HG02852 (cell line): ENCODE measurements around the gene IMPDH2.

Source experiments
- ATAC-seq: cut with Tn5 transposase; IDR thresholded peaks from one replicate; pipeline ENCODE4 v1.9.1; 2021; ENCODE audit warnings: mild to moderate bottlenecking, moderate library complexity; ENCODE audit not compliant: unreplicated experiment

Gene IMPDH2

DNA sequence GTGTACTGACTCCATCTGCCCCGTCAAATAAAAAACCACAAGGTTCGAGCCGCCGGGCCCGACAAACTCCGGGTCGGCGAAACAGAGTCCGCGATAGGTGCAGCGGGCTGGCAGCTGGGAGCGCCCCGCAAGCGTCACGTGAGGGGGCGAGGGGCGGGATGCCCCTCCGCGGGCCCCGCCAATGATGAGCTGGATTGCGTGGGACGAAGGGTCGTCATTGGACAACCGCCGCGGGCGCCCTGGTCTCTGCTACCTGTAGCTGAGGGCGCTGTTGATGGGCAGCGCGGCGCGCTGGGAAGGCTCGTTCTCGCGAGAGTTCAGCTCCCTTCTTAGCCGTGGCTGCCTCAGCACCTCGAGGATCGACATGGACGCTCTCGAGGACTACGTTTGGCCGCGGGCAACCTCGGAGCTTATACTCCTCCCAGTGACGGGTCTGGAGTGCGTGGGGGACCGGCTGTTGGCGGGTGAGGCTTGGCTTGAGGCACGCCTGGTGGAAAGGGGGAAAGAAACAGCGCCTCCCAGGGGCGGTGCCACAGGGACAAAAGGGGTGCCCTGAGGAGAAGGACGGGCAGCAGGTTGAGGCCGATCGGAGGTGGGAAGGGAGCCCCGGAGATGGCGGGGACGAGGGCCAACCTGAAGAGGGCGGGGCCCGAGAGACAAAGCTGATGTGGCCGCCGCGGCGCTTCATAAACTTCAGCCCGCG, 22.0 kb downstream of the IMPDH2 start, which contains the start of gene WDR6:
Gene WDR6 (plus strand): TSS at position 324 of the 703 bp plus-strand sequence. CDS start 41 bp downstream, at position 365.
- ATAC-seq: peak; percentile 80

DNA sequence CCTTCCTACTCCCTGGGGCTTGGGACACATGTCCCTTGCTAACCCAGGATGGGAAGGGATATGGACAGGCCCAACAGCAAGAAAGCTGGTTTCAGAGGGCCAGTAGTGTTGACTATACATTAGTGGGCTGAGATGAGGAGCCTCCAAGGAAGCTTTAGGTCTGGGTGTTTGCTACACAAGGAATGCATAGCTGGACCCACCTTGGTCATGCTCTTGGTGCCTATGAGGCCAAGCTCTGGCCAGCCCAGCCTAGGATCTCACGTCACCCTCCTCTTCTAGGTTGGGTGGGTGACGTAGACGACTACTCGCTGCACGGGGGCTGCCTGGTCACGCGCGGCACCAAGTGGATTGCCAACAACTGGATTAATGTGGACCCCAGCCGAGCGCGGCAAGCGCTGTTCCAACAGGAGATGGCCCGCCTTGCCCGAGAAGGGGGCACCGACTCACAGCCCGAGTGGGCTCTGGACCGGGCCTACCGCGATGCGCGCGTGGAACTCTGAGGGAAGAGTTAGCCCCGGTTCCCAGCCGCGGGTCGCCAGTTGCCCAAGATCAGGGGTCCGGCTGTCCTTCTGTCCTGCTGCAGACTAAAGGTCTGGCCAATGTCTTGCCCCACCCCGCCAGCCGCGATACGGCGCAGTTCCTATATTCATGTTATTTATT, 22.7 kb downstream of the IMPDH2 start:
- peak; percentile 7 for ATAC-seq

DNA sequence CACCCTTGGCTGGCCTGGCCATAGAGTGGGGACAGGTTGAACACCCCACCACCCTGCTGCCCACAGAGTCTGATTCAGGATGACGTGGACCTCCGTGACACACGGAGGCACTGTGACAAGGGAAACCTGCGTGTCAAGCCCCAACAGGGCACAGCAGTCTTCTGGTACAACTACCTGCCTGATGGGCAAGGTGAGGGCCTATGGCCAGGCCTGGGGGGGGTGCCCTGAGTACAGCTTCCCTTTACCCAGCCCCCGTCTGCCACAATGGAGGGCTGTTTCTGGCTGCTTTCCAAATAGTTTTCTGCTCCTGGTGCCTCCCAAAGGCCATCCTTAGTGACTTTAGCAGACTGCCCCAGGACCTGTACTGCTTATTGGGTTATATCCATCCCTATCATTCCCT, 23.2 kb downstream of the IMPDH2 start:
- no peak for ATAC-seq

DNA sequence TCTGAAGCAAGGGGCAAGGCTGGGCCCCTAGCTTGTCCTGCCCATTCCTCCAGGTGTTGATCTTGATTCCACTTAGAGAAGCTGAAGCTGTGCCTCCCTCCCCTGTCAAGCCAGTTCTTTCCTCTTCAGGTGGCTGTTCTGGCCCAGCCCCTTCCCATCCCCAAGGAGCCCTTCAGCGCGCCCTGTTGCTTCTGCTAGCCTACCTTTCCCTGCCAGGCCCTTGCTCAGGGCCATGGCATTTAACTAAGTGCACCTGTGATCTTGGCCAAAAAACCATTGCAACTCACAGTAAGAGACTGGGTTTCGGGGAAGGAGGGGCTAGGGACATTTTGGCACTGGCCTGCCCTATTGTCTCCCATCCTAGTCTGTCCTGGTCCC, 23.9 kb downstream of the IMPDH2 start:
- ATAC-seq: no peak

DNA sequence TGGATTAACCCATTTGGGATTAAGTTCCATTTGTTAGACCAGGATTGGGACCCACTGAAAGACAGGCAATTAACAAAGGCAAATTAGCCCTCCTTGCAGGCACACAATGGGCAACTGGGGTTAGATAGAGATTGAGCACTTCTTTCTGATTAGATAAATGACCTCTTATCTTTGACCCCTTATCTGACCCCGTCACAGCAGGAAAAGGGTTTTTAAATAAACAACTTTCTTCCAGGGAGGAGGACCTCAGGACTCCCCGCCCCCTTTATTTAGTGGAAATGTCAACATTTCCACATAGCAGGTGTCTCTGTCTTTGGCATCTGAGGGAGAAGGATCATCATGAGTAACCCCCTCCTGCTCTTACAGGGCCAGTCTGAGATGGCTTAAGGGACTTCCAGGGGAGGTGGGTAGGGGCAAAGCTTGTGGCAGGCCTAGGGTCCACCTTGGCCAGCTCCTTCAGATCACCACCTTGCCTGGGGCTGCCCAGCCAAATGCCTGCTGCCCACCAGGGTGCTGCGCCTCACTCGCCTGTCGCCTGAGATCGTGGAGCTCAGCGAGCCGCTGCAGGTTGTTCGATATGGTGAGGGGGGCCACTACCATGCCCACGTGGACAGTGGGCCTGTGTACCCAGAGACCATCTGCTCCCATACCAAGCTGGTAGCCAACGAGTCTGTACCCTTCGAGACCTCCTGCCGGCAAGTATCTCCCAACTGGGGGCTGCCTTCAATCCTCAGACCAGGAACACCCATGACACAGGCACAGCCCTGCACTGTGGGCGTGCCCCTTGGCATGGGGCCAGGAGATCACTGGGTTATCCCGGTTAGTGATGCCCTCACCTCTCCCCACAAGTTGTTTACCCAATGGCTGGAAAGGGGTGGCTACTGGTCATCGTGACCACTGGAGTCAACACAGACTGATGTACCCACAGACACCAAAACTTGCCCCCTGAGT, 24.6 kb downstream of the IMPDH2 start:
- ATAC-seq: no peak

DNA sequence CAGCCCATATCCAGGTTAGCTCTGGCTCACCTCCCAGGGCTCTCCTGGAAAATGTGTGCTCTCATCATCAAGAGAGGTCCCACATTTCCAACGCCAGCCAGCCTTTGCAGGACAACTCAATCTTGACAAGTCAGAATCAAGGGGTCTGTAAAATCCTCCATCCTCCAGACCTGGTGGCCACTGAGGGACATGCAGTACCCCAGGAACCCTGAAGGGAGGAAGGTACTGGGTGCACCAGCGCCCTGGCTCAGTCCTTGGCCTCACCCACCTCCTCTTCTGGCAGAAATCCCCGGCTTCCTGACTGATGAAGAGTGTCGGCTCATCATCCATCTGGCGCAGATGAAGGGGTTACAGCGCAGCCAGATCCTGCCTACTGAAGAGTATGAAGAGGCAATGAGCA, 28.0 kb downstream of the IMPDH2 start:
- ATAC-seq: no peak

GRCh38 chr3:48999085-48999858, 29.9 kb downstream of the IMPDH2 start:
- ATAC-seq: no peak

GRCh38 chr3:48997714-48998637, 31.2 kb downstream of the IMPDH2 start:
- ATAC-seq: no peak

- ATAC-seq: no peak
Observed at GRCh38 chr3:48997102-48997635, 32.0 kb downstream of the IMPDH2 start.

DNA sequence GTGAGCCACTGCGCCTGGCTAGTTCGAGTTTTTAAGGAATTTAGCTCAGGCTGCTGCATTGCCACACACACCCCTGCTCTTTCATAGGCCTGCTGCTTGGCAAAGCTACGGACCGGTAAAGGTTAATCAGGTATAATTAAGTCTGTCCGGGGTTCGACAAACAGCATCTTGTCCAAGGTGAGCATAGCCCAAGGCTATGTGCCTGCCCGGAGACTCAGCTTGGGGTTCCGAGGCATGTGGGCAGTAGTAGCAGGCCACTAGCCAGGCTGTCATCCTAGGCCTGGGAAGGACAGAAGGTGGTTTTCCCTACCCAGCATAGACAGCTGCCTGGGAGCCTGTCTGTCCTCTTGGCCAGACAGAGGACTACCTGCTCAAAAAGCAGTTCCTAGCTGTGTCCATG, 32.6 kb downstream of the IMPDH2 start:
- ATAC-seq: no peak

GRCh38 chr3:48993834-48994233, 35.4 kb downstream of the IMPDH2 start:
- no peak for ATAC-seq

GRCh38 chr3:48991851-48992545, 37.2 kb downstream of the IMPDH2 start:
- ATAC-seq: no peak

GRCh38 chr3:48990636-48991469, 38.3 kb downstream of the IMPDH2 start:
- ATAC-seq: peak; percentile 20

- ATAC-seq: peak; percentile 57
Observed at GRCh38 chr3:48989796-48990635, 39.2 kb downstream of the IMPDH2 start, which contains the start of gene P4HTM. TSS of gene P4HTM (plus strand) at chr3:48990241. CDS start at chr3:48990257, 16 bp downstream.

DNA sequence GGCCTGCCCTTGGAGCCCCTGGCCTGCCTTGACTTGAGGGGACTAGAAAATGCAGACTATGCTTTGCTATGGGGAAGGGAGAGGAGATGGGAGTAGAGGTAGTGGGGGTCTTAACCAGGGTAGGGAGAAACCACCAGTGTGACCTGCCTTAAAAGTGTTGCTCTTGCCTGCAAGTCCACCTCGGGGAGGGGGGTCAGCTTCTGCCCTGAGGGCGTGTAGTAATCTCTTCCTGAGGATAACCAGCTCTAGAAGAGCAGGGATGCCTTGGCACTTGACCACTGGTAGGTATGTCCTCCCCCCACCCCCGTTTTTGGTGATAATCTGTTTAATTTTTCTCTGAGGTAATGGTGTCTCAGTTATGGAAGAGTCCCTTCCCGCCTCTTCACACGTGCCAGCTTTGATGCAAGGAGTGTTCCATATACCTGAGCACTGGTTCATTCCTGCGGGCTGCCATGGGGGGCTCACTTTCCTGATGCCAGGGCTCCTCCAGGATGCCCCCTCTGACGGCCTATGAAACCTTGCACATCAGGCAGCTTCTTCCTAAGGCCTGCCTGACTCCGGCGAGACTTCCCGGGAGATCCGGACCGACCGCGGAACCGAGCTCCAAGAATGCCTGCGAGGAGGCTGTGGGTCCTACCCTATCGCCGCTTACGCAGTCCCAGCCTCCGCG, 39.9 kb downstream of the IMPDH2 start:
- no peak for ATAC-seq

DNA sequence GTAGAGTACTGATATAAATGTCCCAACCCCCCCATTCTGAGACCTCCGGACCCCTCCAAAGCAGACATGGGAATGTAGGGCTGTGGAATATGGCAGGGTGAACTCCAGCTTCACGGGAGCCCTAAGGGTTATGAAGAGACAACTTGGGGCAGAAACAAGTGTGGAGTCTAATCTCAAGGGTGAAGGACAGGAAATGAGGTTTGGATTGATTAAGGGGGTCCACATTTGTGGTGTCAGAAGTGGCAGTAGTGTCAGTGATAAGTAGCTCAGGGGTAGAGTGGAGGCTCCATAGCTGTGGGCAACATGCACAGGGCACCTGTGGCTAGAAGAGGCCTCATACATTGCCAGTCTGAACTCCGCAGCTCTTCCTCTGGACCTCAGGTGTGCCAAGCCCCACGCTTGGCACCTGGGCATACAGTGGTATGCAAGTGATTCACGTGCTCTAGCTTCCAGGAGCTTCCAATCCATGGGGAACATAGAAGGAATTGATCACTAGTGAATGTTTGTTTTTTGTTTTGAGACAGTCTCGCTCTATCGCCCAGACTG, 43.3 kb downstream of the IMPDH2 start:
- ATAC-seq: no peak
